KG1 (cell line): Measurements from ENCODE around the gene CNTN5.

Experiments
- DNase-seq: peaks from one replicate; lab custom pipeline; 2025; lab: John Stamatoyannopoulos, UW

The CNTN5 gene

DNA sequence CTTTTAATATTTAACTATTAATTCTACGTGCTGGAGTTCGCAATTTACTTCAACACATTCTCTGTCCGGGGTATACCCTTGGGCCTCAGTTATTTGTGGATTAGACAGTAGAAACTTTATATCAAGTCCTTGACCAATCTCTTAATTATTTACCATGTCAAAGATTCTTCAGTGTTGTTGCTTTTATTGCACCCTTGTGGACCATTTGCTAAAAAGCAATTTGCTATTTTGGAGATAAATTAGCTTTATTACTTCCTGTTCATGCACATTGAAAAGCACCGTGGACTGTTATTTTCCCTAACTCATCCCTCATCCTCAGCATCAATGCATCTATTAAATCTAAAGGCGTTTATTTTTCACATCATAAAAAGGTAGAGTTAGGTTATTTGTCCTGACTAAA, 609.9 kb downstream of the CNTN5 start:
- no peak for DNase-seq

DNA sequence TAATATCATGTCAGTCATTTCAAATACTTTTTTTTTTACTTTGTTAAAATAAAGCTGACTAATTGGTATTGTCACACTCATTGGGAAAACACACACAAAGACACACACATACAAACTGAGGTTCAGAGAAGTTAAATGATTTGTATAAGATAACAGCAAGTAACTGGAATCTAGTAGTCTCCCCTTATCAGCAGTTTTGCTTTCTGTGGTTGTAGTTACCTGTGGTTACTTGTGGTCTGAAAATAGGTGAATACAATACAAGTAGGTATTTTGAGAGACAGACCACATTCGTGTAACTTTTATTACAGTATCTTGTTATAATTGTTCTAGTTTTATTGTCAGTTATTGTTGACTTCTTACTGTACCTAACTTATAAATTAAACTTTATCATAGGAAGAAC, 610.9 kb downstream of the CNTN5 start:
- DNase-seq = no peak

DNA sequence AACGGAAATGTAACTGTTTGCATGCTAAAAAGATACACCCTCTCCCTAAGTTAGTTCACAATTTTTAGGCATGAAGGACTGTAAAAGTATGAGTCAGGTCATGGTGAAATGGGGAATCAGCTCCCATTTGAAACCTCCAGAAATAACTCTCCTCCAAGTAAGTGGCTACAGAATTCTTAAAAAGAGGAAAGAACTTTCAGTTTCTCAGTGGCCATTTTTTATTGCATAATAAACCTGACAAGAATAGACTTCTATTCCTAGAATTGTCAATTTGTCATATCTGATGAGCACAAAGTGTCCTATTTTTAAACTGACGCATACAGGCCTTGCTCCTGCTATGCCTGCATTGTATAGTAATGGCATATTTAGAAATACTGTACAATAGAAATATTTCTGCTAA, 612.2 kb downstream of the CNTN5 start:
- no peak for DNase-seq

DNA sequence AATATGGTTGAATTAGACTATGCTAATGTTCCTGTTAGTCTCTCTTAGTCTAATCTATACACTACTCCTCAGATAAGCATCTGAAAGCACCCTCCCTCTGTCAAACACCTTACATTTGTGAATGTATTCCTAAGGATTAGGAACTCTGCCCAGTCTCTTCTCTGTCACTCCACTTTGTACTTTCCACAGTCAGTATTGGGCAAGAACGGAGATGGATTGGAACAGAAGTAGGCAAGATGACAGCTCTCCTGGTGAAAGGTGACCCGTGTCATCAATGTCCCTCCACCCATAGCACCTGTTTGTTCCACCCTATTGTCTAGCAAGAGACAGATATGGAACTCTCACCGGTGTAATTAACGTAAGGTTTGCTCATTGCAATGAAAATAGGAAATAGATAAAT, 613.8 kb downstream of the CNTN5 start:
- no peak for DNase-seq

DNA sequence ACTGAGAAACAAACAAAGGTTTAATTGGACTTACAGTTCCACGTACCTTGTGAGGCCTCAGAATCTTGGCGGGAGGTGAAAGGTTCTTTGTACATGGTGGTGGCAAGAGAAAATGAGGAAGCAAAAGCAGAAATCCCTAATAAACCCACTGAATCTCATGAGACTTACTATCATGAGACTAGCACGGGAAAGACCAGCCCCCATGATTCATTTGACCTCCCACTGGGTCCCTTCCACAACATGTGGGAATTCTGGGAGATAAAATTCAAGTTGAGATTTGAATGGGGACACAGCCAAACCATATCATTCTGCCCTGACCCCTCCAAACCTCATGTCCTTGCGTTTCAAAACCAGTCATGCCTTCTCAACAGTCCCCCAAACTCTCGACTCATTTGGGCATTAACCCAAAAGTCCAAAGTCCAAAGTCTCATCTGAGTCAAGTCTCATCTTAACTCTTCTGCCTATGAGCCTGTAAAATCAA, 617.4 kb downstream of the CNTN5 start:
- DNase-seq = no peak

DNA sequence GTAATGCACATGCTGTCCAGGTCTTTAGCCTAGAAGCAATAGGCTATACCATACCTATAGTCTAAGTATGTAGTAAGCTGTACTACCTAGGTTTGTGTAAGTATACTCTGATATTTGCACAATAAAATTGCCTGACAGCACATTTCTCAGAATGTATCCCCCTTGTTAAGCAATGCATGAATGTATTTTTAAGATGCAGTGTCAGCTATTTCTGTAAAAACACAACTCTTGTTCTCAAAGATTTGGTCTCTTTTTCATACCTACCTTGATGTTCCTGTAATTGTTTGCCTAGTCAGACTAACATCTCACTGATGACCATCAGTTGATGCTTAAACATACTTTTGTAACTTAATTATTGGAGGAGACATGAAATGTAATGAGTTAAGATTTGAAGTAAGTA, 619.9 kb downstream of the CNTN5 start:
- DNase-seq = no peak

DNA sequence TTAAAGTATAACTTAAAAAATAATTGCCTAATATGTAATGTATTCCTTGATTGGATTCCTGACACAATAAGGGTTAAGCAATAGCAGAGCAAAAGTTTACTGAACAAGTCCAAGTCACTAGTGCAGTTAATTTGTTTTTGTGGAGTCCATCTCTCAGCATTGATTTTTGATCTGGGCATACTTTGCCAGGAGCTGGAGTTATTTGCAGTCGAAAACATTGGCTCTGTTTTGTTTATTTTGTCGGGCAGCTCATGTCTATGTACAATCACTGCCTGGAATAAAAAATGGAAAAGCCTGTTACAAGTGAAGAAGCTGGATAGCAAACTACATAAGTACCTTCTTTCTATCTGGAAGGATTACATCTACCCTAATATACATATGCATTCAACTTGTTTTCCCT, 625.2 kb downstream of the CNTN5 start:
- DNase-seq = no peak

DNA sequence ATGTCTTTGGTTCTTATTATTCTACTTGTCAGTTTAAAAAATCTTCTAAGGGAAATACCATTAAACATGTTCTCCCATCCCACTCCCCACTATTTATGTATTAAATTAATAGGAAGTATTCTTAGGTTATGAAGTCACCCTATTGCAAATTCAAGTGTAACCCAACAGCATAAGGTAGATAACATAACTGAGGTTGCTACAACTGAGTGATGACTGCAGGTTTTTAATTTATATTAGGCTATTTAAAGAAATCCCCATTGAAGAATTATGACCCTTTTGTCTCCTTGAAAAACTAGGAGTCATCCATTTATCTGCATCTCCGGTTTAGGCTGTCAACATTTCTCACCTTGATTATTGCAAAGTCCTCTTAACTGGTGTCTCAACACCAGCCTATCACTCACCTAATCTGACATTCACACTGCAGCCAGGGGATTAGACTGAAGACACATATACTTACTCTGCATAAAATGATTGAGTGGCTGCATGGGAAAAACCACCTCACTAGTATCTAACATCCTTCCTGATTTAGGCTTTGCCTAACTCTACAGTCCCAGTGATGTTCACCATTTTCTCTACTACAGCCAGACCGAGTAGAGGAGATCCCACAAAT, 649.4 kb downstream of the CNTN5 start:
- no peak for DNase-seq

DNA sequence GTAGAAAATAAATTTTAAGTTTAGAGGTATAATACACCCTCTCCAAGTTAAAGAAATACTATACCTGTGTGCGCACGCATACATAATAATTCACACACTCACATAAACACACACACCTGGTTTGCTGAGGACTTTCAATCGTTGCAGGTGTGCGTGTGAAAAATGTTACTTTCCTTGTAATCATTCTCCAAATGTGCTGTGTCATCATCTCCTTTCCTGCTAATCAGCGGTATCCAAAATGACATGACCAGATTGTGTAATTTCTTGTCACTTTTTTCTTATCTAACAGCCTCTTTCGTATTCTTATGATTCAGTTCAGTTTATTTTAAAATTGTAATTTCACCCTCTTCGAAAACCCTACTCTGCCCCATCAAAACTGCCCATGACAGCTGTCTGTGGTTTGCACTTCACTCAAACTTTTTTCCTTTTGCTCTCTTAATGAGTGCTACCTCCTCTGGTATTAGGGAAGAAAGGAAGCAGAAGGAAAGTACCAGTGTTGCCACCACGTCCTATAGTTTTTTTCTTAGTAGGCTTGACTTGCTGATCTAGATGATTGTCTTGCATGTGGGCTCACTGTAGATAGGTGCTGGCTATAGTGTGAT, 651.2 kb downstream of the CNTN5 start:
- no peak for DNase-seq

DNA sequence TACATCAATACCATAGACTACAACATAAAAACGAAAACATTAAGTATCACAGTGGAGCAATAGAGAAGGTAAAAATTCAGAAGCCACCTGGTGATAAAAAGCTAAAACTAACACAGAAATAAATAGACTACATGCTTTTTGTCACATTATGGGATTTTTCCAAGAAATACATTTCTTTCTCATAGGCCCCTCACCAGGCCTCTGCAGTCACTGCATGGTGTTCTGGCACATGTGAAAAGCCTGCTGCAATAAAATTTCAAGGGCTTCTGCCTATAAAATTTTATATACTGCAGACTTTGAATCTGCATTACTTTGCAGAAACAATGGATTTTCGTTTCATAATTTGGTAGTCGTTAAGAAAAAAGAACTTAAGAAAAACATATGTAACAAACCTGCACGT, 655.5 kb downstream of the CNTN5 start:
- DNase-seq = no peak

DNA sequence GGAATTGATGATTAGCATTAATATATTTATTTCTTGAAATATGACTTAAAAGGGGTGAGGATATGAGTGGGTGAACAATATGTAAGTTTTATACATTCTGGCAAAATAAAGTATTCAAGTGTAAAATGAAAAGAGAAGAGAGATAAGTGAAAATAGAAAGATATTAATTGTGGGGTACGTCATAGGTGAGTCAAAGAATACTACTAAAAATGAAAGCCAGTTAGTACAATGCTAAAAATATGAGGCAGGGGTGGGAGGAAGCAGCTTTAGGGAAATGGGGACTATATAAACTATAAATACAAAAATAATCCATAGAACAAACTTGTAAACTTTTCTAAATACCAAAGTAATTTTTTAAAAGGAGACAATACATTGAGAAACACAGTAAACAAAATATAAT, 661.4 kb downstream of the CNTN5 start:
- no peak for DNase-seq

DNA sequence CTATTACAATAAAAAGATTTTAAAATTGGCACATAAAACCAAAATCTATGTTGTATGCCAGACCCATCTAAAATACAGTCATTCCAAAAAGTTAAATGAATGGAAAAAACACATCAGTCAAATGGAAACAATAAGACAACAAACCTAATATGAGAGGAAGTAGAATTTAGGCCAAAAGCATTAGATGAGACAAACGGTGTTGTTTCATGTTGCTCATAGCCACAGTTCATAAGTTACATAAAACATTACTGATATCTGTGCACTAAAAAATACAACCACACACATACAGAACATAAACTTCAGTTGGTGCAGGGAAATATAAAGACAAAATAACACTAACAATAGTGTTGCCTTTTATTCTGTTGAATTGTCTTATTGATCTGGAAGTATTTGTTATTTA, 661.9 kb downstream of the CNTN5 start:
- no peak for DNase-seq

DNA sequence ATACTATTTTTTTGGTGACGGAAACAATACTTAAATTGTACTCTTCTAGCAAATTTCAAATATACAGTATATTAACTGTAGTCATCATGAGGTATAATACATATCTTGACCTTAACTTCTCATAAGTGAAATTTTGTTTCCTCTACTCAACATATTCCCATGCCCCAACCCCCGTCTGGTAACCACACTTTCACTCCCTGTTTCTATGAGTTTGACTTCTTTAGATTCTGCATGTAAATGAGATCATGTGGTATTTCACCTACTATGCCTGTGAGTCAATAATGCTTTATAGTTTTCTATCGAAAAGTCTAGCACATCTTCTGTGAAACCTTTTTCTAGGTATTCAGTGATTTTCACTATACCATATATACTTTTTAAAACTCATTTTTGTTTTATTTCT, 663.2 kb downstream of the CNTN5 start:
- DNase-seq = no peak

DNA sequence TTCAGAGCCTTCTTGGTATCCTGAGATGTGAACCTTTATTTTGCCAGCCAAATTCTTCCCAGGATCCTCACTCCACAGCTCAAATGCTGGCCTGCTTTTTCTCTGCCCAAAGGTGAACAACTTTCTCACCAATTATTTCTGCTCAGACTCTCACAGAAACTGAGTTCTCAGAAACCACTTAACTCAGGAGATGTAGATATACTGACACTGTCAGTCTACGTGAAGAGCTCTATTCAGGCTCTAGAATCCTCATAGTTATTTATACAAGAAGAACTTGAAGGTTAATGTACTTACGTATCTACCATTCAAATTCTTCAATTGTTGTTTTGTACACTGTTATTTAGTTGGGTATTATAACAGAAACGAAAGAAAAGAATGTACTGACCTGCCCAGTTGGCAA, 666.1 kb downstream of the CNTN5 start:
- no peak for DNase-seq

DNA sequence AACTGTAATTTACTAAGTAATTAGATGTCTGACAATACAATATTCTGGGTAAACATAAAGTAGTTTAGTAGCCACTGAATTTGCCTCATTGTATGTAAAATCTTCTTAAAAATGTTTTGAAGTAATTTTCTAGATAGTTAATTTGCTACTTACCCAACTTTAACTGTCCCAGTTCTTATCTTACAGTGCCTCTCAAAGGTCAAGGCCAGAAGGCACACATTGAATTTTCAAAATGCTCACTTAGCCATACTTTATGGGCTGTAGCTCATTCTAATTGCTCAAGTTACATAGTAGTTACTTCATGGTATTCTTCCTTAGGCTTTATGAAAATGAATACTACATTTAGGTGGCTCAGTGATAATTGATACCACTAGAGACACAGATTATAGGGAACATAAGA, 666.6 kb downstream of the CNTN5 start:
- DNase-seq = no peak

DNA sequence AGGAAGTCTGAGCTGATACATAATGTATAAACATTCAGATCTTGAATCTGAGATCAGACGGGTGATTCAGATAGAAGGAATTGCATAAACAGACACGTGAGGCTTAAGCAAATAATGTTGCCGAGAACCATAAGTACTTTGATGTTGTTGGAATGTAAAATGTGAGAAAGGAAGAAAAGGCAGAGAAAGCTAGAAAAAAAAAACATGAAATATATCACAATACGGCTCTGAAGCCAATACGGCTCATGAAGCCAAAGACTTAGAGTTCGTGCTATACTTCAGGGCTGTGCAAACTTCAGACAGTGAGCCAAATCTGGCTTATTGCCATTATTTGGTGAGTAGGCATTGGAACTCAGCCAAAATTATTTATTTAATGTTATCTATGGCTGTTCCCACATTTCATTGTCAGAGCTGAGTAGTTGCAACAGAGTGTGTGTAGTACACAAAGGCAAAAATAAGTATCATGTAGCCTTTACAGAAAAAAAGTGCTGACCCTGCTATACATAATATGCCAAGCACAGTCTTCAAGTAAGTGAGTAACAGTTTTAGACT, 673.3 kb downstream of the CNTN5 start:
- DNase-seq = no peak

DNA sequence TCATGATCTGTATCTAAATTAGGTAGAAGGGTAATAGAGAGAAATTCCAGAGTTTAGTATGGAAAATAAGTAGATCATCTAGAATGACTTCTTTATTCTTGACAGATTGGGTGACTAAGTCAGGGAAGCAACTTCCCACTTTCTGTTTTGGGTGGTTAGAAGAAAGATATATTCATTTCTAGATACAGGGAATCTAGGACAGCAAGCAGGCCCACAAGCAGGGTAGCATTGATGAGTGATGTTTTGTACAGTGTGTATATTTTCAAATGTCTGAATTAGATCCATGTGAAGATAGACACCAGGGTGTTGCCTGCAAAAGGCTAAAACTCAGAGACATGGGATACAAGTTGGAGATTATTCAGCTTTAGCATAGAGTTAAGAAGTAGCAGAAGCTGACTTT, 674.4 kb downstream of the CNTN5 start:
- no peak for DNase-seq

DNA sequence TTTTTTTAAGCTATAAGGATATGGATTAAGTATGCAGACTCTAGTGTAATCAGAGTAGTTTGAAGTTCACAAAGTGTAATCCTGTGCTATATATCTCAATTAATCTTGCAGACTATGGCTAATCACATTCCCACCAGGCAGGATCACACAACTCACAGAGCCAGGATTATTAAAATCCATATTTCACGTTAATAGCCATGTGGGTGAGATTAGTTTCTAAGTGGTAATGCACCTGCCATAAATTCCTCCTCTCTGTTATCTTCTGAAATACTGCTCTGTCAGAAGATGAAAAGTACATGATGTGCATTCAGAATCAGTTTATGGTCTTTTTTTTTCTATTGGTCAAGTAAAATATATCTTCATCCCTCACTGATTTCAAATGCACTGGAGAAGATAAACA, 686.1 kb downstream of the CNTN5 start:
- DNase-seq = no peak

DNA sequence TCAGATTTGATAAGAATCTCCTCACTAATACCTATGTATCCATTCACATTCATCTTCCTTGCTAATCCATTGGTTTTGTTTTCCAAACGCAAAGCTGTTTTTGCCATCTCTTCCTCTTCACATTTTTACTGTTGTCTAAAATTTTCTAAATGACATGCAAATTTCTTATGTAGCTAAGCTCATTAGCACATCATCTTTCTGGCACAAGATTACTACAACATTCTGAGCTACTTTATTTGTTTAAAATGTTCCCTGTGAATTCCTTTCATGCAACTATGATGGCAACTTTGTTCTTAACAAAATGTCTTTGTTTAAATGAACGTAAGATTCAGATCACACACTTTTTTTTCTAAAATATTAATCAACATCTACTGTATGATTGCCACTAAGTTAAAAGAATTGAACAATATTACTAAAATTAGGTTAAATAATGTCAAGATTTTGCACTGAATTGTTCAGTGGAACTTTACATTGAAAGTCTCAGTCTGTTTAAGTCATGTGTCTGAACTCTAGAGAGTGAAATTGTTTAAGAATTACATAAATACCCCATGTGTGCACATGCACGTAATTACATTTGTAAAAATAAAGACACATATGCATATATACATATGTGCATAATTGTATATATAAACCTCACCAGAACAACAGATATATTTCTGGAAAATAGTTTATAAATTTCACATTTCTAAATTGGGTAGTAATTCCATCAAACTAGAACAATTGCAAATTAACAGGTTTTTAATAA, 688.4 kb downstream of the CNTN5 start:
- no peak for DNase-seq

DNA sequence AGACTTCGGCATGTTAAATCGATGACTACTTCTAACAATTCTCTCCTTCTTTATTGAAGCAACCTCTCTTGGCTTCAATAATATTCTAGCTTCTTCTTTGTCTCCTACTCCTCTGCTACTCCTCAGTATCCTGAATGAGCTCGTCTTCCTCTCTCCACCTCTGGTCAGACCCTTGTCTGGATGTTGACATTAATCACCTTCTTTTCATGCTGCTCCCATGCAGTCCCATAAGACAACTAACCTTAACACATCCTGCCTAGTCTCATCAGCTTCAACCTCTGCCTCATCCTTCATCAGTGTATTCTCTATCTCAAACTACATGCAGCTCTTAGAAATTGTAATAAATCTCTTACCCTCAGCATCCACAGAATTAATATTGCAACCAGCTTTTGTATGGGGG, 695.6 kb downstream of the CNTN5 start:
- DNase-seq = no peak

DNA sequence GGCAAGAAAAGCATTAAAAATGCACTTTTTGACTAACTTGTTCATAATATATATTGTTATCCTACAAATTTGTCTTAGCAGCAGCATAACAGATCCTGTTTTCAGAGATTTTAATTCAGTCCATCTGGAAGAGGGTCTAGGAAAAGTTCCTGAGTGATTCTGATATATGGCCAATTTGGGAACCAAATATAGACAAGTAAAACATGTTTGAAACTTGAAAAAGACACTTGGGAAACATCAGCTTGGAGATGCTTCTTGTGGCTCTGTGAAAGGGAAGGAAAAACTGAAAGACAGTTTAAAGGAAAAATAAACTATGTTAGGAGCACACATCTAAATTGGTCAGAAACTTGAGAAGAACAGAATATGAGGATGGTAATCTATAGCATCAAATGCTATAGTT, 697.5 kb downstream of the CNTN5 start:
- no peak for DNase-seq

DNA sequence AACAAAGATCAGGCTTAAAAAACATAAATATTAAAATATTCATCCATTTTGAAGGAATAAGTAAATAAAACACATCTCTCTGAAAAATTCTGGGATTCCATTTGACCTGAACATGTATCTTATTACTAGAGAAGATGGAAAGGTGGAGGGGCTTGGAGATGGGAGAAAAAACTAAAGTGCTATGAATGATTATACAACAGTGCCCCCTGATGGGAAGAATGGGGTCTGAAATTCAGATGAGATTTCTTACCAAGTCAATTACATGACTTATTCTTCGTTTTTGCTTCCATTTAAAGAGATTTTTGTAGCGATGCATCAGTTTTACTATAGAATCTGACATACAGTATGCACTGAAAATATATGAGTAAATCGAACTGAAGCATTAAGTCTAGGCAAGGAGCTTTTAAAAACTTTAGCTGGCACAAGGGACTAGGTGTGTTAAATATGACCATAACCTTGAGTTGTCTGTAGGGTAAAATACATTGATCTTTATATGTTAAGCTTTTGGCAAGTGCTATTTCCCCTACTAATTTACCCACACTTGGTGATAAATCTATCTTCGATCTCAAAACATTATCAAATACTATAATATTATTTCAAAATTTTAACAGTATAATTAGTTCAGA, 718.8 kb downstream of the CNTN5 start:
- DNase-seq = peak; percentile 18

DNA sequence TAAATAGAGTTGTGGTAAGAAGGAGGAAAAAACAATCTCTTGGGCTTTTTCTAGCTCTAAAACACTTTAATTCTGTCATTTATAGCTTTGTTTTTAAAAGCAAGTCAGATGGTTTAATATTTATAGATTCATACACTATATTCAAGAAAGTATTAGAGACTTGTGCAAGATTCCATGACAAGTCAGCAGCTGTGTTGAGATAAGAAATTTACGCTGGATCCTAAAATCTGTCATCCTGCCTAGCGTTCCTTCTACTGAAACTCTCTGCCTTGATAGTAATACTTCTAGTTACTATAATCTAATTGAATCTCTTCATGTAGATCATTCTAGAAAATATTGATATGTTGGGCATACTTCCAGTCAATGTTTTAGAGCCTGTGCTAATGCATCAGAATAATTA, 721.8 kb downstream of the CNTN5 start:
- no peak for DNase-seq
